ENCODE measurements around the gene GPR155.

GRCh38 chr2:174510583-174511189 is 23.9 kb upstream of the GPR155 start:
- TF ChIP-seq CTCF (conservative IDR thresholded peaks at IDR 0.05; ENCODE audit: low read depth in 2 of 2) = no peak
- TF ChIP-seq POLR2AphosphoS5 (IDR thresholded peaks at IDR 0.05; ENCODE audit: low read depth) = no peak
- no peak for TF ChIP-seq EZH2phosphoT487 (IDR thresholded peaks at IDR 0.05; ENCODE audit: unreplicated experiment)
- TF ChIP-seq EZH2 (IDR thresholded peaks at IDR 0.05; ENCODE audit: low read depth, unreplicated experiment) = no peak
- no peak for TF ChIP-seq STAT1 (IDR thresholded peaks at IDR 0.05; ENCODE audit: unreplicated experiment)
- no peak for TF ChIP-seq REST (IDR thresholded peaks at IDR 0.05; ENCODE audit: unreplicated experiment)
- no peak for TF ChIP-seq ZNF462 (CRISPR knock-in tag; IDR thresholded peaks at IDR 0.05)
- TF ChIP-seq, protein P1, sequence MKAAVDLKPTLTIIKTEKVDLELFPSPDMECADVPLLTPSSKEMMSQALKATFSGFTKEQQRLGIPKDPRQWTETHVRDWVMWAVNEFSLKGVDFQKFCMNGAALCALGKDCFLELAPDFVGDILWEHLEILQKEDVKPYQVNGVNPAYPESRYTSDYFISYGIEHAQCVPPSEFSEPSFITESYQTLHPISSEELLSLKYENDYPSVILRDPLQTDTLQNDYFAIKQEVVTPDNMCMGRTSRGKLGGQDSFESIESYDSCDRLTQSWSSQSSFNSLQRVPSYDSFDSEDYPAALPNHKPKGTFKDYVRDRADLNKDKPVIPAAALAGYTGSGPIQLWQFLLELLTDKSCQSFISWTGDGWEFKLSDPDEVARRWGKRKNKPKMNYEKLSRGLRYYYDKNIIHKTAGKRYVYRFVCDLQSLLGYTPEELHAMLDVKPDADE (IDR thresholded peaks at IDR 0.05) = no peak
